HL-60 (cell line): Measurements from ENCODE around the gene FOXO6.
A peak's percentile ranks its signal among the peaks of the same experiment; 100 is the strongest.

Experiments used
- DNase-seq, 2 experiments: peaks; one replicate each; pipeline ENCODE4 v3.0.0-alpha.2; 2010 to 2020; ENCODE audit warnings: low read depth in 1 of 2, low spot score in 1 of 2
- H3K27ac ChIP-seq: fragments of 250-450 bp; sonication (Bioruptor Pico); replicated peaks from 2 replicates; pipeline ENCODE4 v1.5.1; 2020; ENCODE audit warnings: mild to moderate bottlenecking, moderate library complexity
- H3K27me3 ChIP-seq: fragments of 250-450 bp; sonication (Bioruptor Pico); 2 replicates; pipeline ENCODE4 v1.5.1; 2021; ENCODE audit warnings: mild to moderate bottlenecking, moderate library complexity; ENCODE audit not compliant: insufficient read depth, poor library complexity, severe bottlenecking
- H3K4me3 ChIP-seq: replicated peaks from 2 replicates; pipeline ENCODE4 v1.5.1; 2011; ENCODE audit warnings: mild to moderate bottlenecking, control low read depth, low read length; ENCODE audit not compliant: insufficient read depth
- CTCF ChIP-seq: IDR thresholded peaks from one replicate; pipeline ENCODE4 v1.5.1; 2011; ENCODE audit warnings: low read length, control low read depth, inconsistent platforms; ENCODE audit not compliant: insufficient read depth
- GABPA ChIP-seq: IDR thresholded peaks from 2 replicates; pipeline ENCODE4 v1.6.1; 2012; ENCODE audit warnings: low read depth
- POLR2AphosphoS5 ChIP-seq: IDR thresholded peaks from 2 replicates; pipeline ENCODE4 v1.6.1; 2012; ENCODE audit warnings: low read depth
- SPI1 ChIP-seq: IDR thresholded peaks from 2 replicates; pipeline ENCODE4 v1.6.1; 2012; ENCODE audit warnings: low read depth, mild to moderate bottlenecking, borderline replicate concordance
- TF ChIP-seq, protein P1 (sequence below): IDR thresholded peaks from 2 replicates; pipeline ENCODE4 v1.6.1; 2012; ENCODE audit warnings: low read depth; ENCODE audit not compliant: insufficient replicate concordance

FOXO6 gene

DNA sequence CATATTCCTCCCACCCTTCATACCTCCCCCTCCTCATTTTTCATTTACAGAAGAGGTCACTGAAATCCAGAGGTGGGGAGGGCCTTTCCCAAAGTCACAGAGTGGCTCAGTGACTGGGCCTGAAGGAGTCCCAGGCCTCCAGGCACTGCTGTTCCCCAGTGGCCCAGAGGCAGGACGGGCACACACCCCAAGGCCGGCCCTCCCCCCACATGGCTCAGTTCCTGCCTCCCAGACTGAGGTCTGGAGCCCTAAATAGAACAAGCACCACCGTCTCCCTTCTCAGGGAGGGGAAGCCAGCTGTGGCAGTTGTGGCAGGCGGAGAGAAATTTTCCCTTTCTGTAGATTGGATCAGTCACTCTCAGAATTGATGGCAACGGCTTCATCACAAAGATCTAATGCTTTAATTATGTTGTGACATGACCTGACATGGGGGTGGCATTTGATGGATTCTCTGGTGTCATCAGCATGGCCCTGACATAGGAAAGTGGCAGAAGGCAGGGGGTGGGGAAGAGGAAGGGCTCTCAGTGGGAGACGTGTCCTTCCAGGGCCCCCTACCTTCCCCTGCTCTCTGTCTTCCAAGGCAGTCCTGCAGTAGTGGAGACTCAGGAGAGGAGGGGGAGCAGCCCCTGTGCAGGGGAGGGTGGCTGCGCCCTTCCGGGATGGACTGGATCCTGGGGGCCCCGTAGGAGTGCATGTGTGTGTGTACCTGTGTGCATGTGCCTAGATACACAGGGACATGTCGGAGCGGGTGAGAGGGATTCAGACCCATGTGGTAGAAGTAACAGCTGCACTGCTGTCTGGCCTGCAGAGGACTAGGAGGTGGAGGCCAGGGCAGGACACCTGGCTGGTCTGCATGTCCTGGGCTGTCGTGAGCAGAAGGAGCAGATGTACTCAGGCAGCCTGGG is 41.2 kb upstream of the FOXO6 start:
- H3K27me3 ChIP-seq: no peaks in the 10 kb centered on the region
- no peak for DNase-seq

DNA sequence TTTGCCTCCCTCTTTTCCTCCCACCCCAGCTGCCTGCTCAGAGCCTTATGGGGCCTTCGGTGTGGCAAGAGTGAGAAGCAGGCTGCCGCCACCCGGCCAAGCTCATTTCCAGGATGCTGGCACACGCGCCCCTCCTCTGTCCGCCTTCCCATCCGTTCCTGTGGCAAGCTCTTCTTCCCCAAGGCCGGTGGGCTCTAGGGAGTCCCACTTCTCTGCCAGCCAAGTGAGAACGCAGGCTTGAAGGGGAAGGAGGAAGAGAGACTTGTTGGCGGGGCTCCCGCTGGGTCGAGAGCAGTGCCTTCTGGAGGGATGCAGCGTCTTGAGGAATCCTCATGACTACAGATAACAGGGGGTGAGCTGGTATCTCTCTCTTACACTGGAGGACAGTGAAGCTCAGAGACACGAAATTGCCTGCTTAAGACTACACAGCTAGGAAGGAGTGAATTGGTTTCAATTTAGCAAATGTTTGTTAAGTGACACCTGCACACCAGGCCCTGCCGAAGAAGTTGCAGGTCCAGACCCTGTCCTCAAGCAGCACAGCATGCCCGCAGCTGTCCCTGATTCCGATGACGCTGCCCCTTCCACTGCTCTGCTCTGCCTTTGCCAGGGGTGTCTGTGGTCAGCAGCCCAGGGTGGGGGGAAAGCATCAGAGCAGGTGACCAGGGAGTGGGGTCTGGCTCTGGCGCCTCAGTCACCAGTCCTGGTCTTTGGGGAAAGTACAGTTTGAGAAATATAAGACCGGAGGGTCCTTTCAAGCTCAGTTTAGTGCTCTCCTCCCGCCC is 40.1 kb upstream of the FOXO6 start:
- Histone ChIP-seq H3K4me3 (no peak overlapping the region), H3K27ac (no peak overlapping the region), H3K27me3 (no peaks in the 10 kb centered on the region)
- DNase-seq: no peak
- TF ChIP-seq POLR2AphosphoS5 (no peak), CTCF (no peak), GABPA (no peak)
- TF ChIP-seq, protein P1, sequence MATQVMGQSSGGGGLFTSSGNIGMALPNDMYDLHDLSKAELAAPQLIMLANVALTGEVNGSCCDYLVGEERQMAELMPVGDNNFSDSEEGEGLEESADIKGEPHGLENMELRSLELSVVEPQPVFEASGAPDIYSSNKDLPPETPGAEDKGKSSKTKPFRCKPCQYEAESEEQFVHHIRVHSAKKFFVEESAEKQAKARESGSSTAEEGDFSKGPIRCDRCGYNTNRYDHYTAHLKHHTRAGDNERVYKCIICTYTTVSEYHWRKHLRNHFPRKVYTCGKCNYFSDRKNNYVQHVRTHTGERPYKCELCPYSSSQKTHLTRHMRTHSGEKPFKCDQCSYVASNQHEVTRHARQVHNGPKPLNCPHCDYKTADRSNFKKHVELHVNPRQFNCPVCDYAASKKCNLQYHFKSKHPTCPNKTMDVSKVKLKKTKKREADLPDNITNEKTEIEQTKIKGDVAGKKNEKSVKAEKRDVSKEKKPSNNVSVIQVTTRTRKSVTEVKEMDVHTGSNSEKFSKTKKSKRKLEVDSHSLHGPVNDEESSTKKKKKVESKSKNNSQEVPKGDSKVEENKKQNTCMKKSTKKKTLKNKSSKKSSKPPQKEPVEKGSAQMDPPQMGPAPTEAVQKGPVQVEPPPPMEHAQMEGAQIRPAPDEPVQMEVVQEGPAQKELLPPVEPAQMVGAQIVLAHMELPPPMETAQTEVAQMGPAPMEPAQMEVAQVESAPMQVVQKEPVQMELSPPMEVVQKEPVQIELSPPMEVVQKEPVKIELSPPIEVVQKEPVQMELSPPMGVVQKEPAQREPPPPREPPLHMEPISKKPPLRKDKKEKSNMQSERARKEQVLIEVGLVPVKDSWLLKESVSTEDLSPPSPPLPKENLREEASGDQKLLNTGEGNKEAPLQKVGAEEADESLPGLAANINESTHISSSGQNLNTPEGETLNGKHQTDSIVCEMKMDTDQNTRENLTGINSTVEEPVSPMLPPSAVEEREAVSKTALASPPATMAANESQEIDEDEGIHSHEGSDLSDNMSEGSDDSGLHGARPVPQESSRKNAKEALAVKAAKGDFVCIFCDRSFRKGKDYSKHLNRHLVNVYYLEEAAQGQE: no peak

More for the DNA sequence above, 41.2 kb upstream of the FOXO6 start:
- Histone ChIP-seq H3K27ac (no peak overlapping the region), H3K4me3 (no peak overlapping the region)
- no peak for TF ChIP-seq GABPA
- TF ChIP-seq SPI1: no peak
- TF ChIP-seq POLR2AphosphoS5: no peak
- TF ChIP-seq, protein P1: no peak
- no peak for TF ChIP-seq CTCF

- H3K27me3 ChIP-seq: no peaks in the 10 kb centered on the region
- no peak overlapping the region for H3K4me3 ChIP-seq
- TF ChIP-seq, protein P1: no peak
- TF ChIP-seq SPI1: peak; percentile 22; the same call in 1 of the 2 replicates
- no peak for DNase-seq
- no peak overlapping the region for H3K27ac ChIP-seq
Observed at GRCh38 chr1:41322101-41322661, 39.1 kb upstream of the FOXO6 start.
